Activated effector memory CD4-positive, alpha-beta T cell treated with Interleukin-2 at 50 U/mL for 16 hours (primary cell): ENCODE data around the gene ANK2.

Source experiments
- DNase-seq: peaks from one replicate; pipeline ENCODE4 v3.0.0-alpha.2; 2020

ANK2 gene

GRCh38 chr4:113049421-113050370 lies at the start of gene ANK2:
TSS of gene ANK2 (plus strand) at chr4:113049653. CDS start at chr4:113049729, 76 bp downstream.
- no peak for DNase-seq

GRCh38 chr4:113003841-113004240 lies 45.6 kb upstream of the ANK2 start:
- DNase-seq = no peak

- no peak for DNase-seq
Observed at GRCh38 chr4:113004655-113005054, 44.8 kb upstream of the ANK2 start.

DNA sequence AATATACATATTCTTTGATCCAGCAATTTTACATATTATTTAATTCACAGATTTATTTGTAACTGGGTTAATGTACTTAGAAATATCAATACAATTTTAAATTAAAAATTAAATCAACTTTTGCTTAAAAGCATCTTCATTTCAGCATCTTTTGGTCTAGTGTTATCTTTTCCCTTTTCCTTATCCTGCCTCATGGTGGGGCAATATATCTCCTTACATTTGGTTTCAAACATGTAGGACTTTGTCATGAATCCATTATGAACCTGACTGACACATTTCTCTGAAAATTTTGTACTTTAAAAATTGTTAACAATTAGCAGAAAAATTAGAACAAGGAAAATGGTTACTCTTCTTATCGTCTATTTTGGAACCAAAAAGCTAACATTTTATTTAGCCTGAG lies 42.8 kb upstream of the ANK2 start:
- no peak for DNase-seq

- no peak for DNase-seq
Observed at GRCh38 chr4:113007151-113007550, 42.3 kb upstream of the ANK2 start.

- no peak for DNase-seq
Observed at GRCh38 chr4:113008135-113008534, 41.3 kb upstream of the ANK2 start.

DNA sequence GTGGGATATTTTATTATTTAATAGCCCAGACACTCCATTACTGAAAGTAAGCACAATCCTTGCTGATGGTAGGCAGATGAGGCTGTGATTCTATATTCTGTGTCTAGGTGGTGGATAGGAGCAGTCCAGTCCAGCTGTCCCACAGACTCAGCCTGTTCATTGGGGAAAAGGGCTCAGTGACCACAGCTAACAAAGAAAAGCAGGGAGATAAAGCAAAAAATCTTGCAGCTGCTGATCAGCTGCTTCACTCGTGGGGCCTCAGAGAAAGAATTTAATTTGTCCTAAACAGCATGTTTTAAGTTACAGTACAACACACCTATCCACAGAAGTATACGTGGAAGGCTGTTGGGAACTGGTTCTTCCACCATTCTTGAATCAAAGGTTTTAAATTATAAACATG lies 40.7 kb upstream of the ANK2 start:
- no peak for DNase-seq

DNA sequence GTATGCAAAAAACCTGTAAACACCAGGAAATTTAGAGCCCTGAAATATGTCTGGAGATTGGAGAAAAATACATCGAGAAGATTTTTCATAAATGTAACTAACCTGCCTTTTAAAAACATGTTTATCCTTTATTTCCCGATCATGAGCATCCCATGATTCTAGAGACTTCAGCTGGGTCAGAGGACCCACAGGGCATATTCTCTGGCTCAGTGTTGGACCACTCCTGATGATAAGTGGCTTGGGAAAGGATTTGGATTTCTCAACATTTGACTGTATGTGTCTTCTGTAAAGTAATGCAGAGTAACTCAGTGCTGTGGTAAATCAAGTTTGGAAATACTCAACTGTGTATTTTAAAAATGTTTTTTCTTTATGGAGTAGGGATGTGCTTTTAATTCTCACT lies 40.0 kb upstream of the ANK2 start:
- DNase-seq = no peak

- no peak for DNase-seq
Observed at GRCh38 chr4:113012122-113012725, 37.2 kb upstream of the ANK2 start.

GRCh38 chr4:113012786-113013185 lies 36.7 kb upstream of the ANK2 start:
- DNase-seq = no peak

GRCh38 chr4:113013751-113014150 lies 35.7 kb upstream of the ANK2 start:
- no peak for DNase-seq

DNA sequence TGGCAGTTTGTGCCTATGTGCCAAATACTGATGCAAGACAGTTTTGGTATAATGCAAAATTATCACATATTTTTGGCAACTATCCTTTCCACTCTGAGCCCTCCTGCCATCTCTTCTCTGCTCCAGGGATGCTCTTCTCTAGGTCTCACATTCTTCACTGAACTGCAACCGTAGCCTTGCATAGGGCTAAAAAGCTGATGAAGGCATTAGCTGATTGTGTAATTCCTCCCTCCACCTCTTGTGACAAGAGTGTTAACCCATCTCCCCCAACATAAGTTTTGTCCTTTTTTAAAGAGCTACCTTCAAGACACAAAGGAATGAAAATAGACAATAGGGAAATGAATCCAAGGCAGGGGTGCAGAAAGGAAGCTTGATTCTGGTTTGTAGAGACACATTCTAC lies 33.1 kb upstream of the ANK2 start:
- no peak for DNase-seq

DNA sequence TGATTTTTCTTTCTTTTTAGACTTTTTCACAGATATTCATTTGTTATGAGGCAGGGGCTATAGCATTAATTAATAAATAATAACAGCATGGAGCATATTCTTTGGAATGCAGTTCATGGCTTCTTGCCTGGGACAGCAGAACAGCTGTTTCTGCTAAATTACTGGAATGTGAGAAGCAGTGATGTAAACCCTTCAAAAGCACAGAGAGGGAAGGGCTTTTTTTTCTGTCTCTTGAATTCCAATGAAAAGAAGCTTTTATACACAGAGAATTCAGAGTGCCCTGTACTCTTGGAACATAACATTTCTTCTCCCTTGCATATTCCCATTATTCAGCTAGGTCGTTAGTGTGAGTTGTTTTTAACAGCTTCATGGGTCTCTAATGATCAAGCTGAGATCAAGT lies 28.5 kb upstream of the ANK2 start:
- DNase-seq = no peak

DNA sequence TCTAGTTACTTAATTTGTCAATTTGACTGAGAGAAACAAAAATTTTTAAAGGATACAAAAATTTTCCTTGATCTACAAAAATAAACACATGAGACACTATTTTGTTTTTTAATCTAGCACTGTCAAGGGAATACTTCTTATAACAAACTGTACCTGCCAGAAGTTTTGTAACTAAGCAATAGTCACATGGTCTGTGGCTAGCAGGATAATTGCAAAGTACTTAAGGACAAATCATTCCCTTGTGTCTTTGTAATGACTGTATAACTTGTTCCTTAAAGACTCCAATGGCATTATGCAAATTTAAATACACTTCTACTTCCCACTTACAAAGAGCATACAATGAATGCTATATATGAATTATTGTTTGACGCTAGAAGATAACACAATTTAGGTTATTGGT lies 25.1 kb upstream of the ANK2 start:
- DNase-seq = no peak

DNA sequence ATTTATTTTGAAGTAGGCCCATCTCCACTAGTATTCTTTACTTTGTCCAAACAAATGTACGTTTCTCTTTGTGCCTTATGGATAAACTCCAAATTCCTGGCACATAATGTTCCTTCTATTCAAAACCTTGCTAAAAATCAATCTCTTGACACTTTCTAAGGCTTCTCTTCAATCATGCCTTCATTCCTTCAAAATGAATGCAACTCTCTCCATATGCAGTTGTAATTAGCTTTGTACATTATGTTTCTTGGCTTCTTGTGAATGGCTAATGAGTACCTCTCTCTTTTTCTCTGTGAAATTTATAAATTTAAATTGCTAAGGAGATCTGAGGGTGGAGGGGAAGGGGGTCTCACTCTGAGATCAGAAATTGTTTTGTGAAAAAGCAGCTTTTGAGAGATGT lies 24.0 kb upstream of the ANK2 start:
- no peak for DNase-seq

- no peak for DNase-seq
Observed at GRCh38 chr4:113026556-113026955, 22.9 kb upstream of the ANK2 start.

DNA sequence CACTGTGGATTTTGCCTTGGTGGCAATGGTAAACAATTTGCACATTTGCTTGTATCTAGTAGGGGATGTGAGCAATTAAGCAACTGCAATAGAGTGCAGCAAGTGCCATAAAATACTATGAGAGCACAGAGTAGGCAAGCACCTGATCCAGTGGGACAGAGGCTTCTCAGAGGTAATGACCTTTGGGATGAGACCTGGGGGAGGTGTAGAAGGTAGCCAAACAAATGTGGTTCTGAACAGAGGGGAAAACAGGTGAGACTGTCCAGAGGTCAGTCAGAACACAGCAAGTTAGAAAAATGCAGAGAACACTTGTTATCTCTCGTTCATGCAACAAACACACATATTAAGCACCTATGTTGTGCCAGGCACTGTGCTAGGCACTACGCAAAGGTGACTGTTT lies 21.4 kb upstream of the ANK2 start:
- no peak for DNase-seq

GRCh38 chr4:113031212-113031611 lies 18.2 kb upstream of the ANK2 start:
- no peak for DNase-seq

DNA sequence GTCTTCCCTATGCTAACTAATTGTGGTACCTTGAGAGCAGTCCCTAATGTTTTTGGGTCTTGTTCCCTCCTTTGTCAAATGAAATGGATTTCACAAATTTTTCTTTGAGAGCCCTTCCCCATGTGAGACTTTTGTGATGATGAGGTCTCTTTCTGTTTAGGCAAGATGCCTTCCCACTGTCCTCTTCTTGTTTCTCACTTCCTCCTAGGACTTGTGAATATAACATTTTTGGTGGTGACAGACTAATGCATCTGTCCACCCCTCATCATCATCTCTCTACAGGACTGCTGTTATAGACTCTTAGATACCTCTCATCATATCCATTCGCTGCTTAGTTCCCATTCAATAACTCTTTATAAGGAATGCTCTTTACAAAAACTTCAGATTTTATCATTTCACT lies 8.7 kb upstream of the ANK2 start:
- DNase-seq = no peak

DNA sequence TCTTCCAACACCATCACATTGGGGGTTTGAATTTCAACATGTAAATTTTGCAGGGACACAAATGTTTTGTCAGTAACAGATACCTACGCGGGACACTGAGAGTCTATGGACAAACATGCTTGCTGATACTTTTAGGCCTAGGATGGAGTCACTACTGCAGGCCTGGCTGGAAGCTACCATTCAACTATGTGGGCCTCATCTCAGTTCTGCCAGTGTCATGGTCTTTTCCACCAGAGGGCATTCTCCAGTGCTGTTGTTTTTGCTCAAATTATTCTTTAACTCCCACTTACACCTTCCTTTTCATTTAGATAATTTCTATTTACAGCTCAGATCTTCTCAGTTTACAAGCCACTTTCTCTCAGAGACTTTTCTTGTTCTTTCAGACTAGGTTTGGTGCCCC lies 7.0 kb upstream of the ANK2 start:
- no peak for DNase-seq

- no peak for DNase-seq
Observed at GRCh38 chr4:113043591-113043990, 5.9 kb upstream of the ANK2 start.

- no peak for DNase-seq
Observed at GRCh38 chr4:113050371-113050755, 910 bp downstream of the ANK2 start.

GRCh38 chr4:113050837-113051236 lies 1.4 kb downstream of the ANK2 start:
- DNase-seq = no peak

- no peak for DNase-seq
Observed at GRCh38 chr4:113051361-113051760, 1.9 kb downstream of the ANK2 start.
